Measurements from ENCODE around the gene AP5S1. TPM values are rescaled to one million over a fixed set of nuclear protein-coding genes. Genes with fewer than 3 reads are reported as not detected.

Gene AP5S1
- polyA plus RNA-seq, 1 donor (not counting 4 experiments of a cell fraction or from before 2014, with no cell fraction given), result 5.2 TPM

DNA sequence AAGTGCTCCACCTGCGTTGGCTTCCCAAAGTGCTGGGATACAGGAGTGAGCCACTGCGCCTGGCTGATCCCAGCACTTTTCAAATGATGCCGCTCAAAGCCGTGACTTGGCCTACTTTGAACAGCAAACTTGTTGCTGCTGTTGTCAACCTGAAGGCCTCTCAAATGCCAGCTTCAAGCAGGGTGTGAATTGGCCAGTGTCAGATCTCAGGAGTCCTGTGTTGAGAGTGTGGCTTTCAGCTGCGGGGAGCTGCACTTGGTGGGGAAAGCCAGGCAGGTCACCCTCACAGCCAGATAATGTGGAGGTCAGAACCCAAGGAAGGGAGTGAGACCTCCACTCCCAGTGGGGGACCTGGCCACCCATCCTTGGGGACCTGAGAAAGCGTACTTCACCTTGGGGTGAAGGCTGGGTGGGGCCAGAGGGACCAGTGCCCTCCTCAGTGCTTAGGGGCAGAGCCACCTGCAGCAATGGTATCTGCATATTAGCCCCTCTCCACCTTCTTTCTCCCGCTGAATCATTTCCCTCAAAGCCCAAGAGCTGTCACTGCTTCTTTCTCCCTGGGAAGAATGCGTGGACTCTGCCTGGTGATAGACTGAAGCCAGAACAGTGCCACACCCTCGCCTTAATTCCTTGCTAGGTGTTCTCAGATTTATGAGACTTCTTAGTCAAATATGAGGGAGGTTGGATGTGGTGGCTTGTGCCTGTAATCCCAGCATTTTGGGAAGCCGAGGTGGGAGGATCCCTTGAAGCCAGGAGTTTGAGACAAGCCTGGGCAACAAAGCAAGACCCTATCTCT lies 49.7 kb downstream of the AP5S1 start:
- H3K27me3 ChIP-seq (ENCODE audit: control insufficient read depth, extremely low read depth, insufficient read depth, low read length), result no peaks in the 10 kb centered on the region
- TF ChIP-seq EZH2 (IDR thresholded peaks at IDR 0.05; ENCODE audit: low read length) (no peak), CTCF (optimal IDR thresholded peaks at IDR 0.05 in 1 of 3, IDR thresholded peaks at IDR 0.05 in 1 of 3, conservative IDR thresholded peaks at IDR 0.05 in 1 of 3; ENCODE audit: extremely low read depth in 1 of 3, insufficient read depth in 2 of 3, low read length in 3 of 3) (no peak)
- dilution Hi-C loops (cut with MboI; ENCODE audit: extremely low pct_ligation_motif_present, low sequenced_read_pairs), result no loop called here
- no peak overlapping the region for H3K4me2 ChIP-seq (ENCODE audit: control insufficient read depth, extremely low read depth, insufficient read depth, low read depth, low read length)
- no peak overlapping the region for H3K4me3 ChIP-seq (ENCODE audit: control insufficient read depth in 2 of 3, extremely low read depth in 1 of 3, insufficient read depth in 2 of 3, low read depth in 1 of 3, low read length in 3 of 3)
- H4K20me1 ChIP-seq (ENCODE audit: control insufficient read depth, extremely low read depth, insufficient read depth, low read length), result no peaks in the 10 kb centered on the region
- H3K4me1 ChIP-seq (ENCODE audit: control insufficient read depth, extremely low read depth, insufficient read depth, low read length), result no peaks in the 10 kb centered on the region
- no peaks in the 10 kb centered on the region for H3K9me1 ChIP-seq (ENCODE audit: control insufficient read depth, extremely low read depth, insufficient read depth, low read length)
- FAIRE-seq (no peak), DNase-seq (ENCODE audit: low read depth, low spot score) (no peak)
- no peak overlapping the region for H3K27ac ChIP-seq (ENCODE audit: control insufficient read depth, insufficient read depth, low read length)
- no peaks in the 10 kb centered on the region for H3K9me3 ChIP-seq (ENCODE audit: control insufficient read depth, low read depth, low read length)
- no peak overlapping the region for H3K9ac ChIP-seq (ENCODE audit: control insufficient read depth, extremely low read depth, insufficient read depth, low read length)
- no peaks in the 10 kb centered on the region for H3K79me2 ChIP-seq (ENCODE audit: control insufficient read depth, insufficient read depth, low read length)
- H2AFZ ChIP-seq (ENCODE audit: control insufficient read depth, low read length), result no peak overlapping the region
- H3K36me3 ChIP-seq (ENCODE audit: control insufficient read depth in 2 of 2, extremely low read depth in 1 of 2, insufficient read depth in 2 of 2, low read length in 2 of 2), result peaks cover 16% of the 10 kb centered on the region in 2 experiments

- Histone ChIP-seq H3K27ac (ENCODE audit: control insufficient read depth, insufficient read depth, low read length) (no peak overlapping the region), H3K9me3 (ENCODE audit: control insufficient read depth, low read depth, low read length) (no peaks in the 10 kb centered on the region), H3K4me3 (ENCODE audit: control insufficient read depth in 2 of 3, extremely low read depth in 1 of 3, insufficient read depth in 2 of 3, low read depth in 1 of 3, low read length in 3 of 3) (no peak overlapping the region), H3K79me2 (ENCODE audit: control insufficient read depth, insufficient read depth, low read length) (no peaks in the 10 kb centered on the region), H3K9me1 (ENCODE audit: control insufficient read depth, extremely low read depth, insufficient read depth, low read length) (no peaks in the 10 kb centered on the region), H3K27me3 (ENCODE audit: control insufficient read depth, extremely low read depth, insufficient read depth, low read length) (no peaks in the 10 kb centered on the region), H4K20me1 (ENCODE audit: control insufficient read depth, extremely low read depth, insufficient read depth, low read length) (no peaks in the 10 kb centered on the region), H3K36me3 (ENCODE audit: control insufficient read depth in 2 of 2, extremely low read depth in 1 of 2, insufficient read depth in 2 of 2, low read length in 2 of 2) (peaks cover 10 to 12% of the 10 kb centered on the region in 2 experiments), H2AFZ (ENCODE audit: control insufficient read depth, low read length) (no peak overlapping the region), H3K4me2 (ENCODE audit: control insufficient read depth, extremely low read depth, insufficient read depth, low read depth, low read length) (no peak overlapping the region), H3K9ac (ENCODE audit: control insufficient read depth, extremely low read depth, insufficient read depth, low read length) (no peak overlapping the region), H3K4me1 (ENCODE audit: control insufficient read depth, extremely low read depth, insufficient read depth, low read length) (no peaks in the 10 kb centered on the region)
- FAIRE-seq (no peak), DNase-seq (ENCODE audit: low read depth, low spot score) (no peak)
- dilution Hi-C loops (cut with MboI; ENCODE audit: extremely low pct_ligation_motif_present, low sequenced_read_pairs), result no loop called here
- TF ChIP-seq EZH2 (IDR thresholded peaks at IDR 0.05; ENCODE audit: low read length) (no peak), CTCF (optimal IDR thresholded peaks at IDR 0.05 in 1 of 3, IDR thresholded peaks at IDR 0.05 in 1 of 3, conservative IDR thresholded peaks at IDR 0.05 in 1 of 3; ENCODE audit: extremely low read depth in 1 of 3, insufficient read depth in 2 of 3, low read length in 3 of 3) (no peak)
Measured at GRCh38 chr20:3871550-3872265, 51.4 kb downstream of the AP5S1 start.
